ENCODE data around the gene WNT11. TPM values are rescaled to one million over a fixed set of nuclear protein-coding genes. Genes with fewer than 3 reads are reported as not detected.

The WNT11 gene
- total RNA-seq, 1 donor from 2014 or later = 6.9 TPM

DNA sequence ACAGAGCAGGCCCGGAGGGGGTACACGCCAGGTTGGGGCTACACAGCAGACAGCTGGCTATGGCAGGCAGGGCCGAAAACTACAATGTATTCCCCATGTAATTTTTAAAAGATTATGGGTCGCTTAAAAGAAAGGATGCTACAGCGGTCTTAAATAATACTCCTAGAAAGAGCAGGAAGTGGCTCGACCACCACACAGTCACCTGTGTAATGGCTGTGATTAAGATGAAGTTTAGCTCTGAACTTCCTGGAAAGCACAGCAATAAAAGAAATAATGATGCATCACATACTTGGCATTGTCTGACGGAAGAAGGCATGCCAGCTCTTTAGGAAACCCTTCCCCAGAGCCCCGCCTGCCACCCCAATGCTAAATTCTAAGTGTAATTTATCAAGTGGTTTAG lies 32.6 kb downstream of the WNT11 start:
- no peak overlapping the region for H3K4me3 ChIP-seq
- no peaks in the 10 kb centered on the region for H3K4me1 ChIP-seq
- intact Hi-C loops (cut with DNase I) = no loop called here
- H3K36me3 ChIP-seq = no peaks in the 10 kb centered on the region
- no peaks in the 10 kb centered on the region for H3K27me3 ChIP-seq
- no peaks in the 10 kb centered on the region for H3K9me3 ChIP-seq
- TF ChIP-seq, protein P1, sequence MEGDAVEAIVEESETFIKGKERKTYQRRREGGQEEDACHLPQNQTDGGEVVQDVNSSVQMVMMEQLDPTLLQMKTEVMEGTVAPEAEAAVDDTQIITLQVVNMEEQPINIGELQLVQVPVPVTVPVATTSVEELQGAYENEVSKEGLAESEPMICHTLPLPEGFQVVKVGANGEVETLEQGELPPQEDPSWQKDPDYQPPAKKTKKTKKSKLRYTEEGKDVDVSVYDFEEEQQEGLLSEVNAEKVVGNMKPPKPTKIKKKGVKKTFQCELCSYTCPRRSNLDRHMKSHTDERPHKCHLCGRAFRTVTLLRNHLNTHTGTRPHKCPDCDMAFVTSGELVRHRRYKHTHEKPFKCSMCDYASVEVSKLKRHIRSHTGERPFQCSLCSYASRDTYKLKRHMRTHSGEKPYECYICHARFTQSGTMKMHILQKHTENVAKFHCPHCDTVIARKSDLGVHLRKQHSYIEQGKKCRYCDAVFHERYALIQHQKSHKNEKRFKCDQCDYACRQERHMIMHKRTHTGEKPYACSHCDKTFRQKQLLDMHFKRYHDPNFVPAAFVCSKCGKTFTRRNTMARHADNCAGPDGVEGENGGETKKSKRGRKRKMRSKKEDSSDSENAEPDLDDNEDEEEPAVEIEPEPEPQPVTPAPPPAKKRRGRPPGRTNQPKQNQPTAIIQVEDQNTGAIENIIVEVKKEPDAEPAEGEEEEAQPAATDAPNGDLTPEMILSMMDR (IDR thresholded peaks at IDR 0.05) = no peak
- TF ChIP-seq POLR2AphosphoS5 (IDR thresholded peaks at IDR 0.05; ENCODE audit: insufficient read depth in 1 of 2, low read depth in 1 of 2) (no peak), POLR2A (IDR thresholded peaks at IDR 0.05) (no peak)
- H3K27ac ChIP-seq = no peak overlapping the region
- no peak for DNase-seq (ENCODE audit: extremely low spot score in 2 of 2)

DNA sequence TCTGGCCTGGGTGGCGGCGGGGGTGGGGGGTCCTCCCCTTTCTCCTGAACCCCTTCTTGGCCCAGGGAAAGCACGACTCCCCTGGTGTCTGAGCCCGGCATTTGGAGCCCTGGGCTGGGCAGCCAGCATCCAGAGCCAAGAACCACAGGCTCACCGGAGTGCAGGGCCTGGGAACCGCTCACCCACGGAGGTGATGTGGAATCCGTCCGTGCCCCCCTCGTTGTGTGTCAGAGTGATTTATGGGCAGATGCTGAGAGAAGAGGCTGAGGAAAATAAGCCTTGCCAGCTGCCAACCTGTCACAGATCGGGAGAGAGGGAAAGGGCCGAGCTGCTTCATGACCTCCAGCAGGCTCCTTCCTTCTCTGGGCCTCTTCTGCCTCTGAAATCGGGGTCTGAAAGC lies 33.7 kb downstream of the WNT11 start:
- Histone ChIP-seq H3K27me3 (no peaks in the 10 kb centered on the region), H3K27ac (no peak overlapping the region), H3K36me3 (no peaks in the 10 kb centered on the region), H3K9me3 (no peaks in the 10 kb centered on the region), H3K4me1 (no peaks in the 10 kb centered on the region), H3K4me3 (no peak overlapping the region)
- TF ChIP-seq, protein P1 (IDR thresholded peaks at IDR 0.05) = no peak
- TF ChIP-seq POLR2AphosphoS5 (IDR thresholded peaks at IDR 0.05; ENCODE audit: insufficient read depth in 1 of 2, low read depth in 1 of 2) (no peak), POLR2A (IDR thresholded peaks at IDR 0.05) (no peak)
- intact Hi-C loops (cut with DNase I) = no loop called here
- no peak for DNase-seq (ENCODE audit: extremely low spot score in 2 of 2)

DNA sequence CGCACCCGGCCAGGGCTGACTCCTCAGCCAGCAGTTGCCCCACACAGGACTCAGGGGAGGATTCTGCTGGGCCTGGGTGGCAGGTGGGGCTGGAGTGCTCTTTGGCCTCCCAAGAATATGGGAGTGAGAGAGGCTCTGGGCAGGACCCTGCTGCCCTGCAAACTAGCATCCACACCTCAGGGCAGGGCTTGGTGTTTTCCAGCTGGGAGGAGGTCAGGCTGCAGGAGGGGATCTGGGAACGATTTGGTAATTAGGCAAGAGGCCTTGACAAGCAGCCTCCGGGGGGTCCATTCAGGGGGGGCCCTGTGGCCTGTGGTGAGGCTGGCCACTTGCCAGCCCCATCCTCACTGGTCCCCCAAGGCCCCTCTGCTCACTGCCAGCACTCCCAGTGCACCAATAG lies 35.8 kb downstream of the WNT11 start:
- H3K4me3 ChIP-seq = no peak overlapping the region
- intact Hi-C loops (cut with DNase I) = no loop called here
- no peak overlapping the region for H3K27ac ChIP-seq
- no peaks in the 10 kb centered on the region for H3K9me3 ChIP-seq
- H3K27me3 ChIP-seq = no peaks in the 10 kb centered on the region
- no peaks in the 10 kb centered on the region for H3K36me3 ChIP-seq
- no peak for DNase-seq (ENCODE audit: extremely low spot score in 2 of 2)
- TF ChIP-seq, protein P1 (IDR thresholded peaks at IDR 0.05) = no peak
- no peak for TF ChIP-seq POLR2AphosphoS5 (IDR thresholded peaks at IDR 0.05; ENCODE audit: insufficient read depth in 1 of 2, low read depth in 1 of 2)
- no peak for TF ChIP-seq POLR2A (IDR thresholded peaks at IDR 0.05)
- no peaks in the 10 kb centered on the region for H3K4me1 ChIP-seq

DNA sequence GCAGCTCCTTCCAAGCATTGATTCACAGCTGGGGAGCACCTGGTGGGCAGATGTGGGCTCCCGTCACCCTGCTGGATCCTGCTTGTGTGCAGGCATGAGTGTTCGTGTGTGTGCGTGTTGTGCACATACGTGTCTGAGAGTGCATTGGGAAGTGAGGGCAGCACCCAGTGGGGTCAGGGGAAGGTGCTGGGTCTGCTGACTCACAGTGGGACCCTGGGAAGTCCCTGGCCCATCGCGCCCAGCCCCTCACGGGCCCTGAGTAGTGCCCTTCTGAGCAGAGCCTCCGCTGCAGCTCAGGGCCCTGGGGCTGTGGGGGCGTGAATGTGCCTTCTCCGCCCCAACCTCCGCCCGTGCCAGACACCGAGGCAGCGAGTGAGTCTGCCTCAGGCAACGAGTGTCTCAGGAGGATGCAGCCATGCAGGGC lies 36.8 kb downstream of the WNT11 start:
- intact Hi-C loops (cut with DNase I) = no loop called here

DNA sequence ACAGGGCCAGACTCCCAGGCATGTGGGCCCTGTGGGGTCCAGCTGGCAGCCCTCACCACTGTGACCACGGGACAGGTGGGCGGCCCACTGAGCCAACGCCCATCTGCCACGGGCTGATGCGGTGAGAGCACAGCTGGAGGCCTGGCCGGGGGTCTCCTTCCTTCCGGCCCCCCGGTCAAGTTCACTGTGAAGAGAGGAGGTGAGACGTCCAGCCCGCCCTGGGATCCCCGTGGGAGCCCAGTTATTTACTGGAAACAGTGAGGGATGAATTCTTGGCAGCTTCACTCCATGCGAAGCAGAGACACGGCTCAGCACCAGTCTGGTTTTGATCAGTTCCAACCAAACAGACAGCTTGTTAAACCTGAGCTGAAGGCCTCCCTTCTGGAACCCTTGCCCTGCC lies 38.7 kb downstream of the WNT11 start:
- TF ChIP-seq POLR2AphosphoS5 (IDR thresholded peaks at IDR 0.05; ENCODE audit: insufficient read depth in 1 of 2, low read depth in 1 of 2) = no peak
- TF ChIP-seq, protein P1 (IDR thresholded peaks at IDR 0.05) = no peak
- TF ChIP-seq POLR2A (IDR thresholded peaks at IDR 0.05) = no peak
- H3K4me1 ChIP-seq = no peaks in the 10 kb centered on the region
- no peak for DNase-seq (ENCODE audit: extremely low spot score in 2 of 2)
- intact Hi-C loops (cut with DNase I) = no loop called here
- no peaks in the 10 kb centered on the region for H3K27me3 ChIP-seq
- no peaks in the 10 kb centered on the region for H3K9me3 ChIP-seq
- H3K36me3 ChIP-seq = no peaks in the 10 kb centered on the region
- no peak overlapping the region for H3K4me3 ChIP-seq
- no peak overlapping the region for H3K27ac ChIP-seq

More for the DNA sequence above, 36.8 kb downstream of the WNT11 start:
- Histone ChIP-seq H3K36me3 (no peaks in the 10 kb centered on the region), H3K27ac (no peak overlapping the region), H3K9me3 (no peaks in the 10 kb centered on the region), H3K4me1 (no peaks in the 10 kb centered on the region), H3K27me3 (no peaks in the 10 kb centered on the region), H3K4me3 (no peak overlapping the region)
- TF ChIP-seq, protein P1 (IDR thresholded peaks at IDR 0.05) = no peak
- TF ChIP-seq POLR2A (IDR thresholded peaks at IDR 0.05) (no peak), POLR2AphosphoS5 (IDR thresholded peaks at IDR 0.05; ENCODE audit: insufficient read depth in 1 of 2, low read depth in 1 of 2) (no peak)
- no peak for DNase-seq (ENCODE audit: extremely low spot score in 2 of 2)
